K562 (cell line): ENCODE data around the gene ODAD4. TPM values are rescaled to one million over a fixed set of nuclear protein-coding genes. Genes with fewer than 3 reads are reported as not detected.

Experiments
- ATF7 ChIP-seq: fragments of 450-650 bp; IDR thresholded peaks from 2 replicates; pipeline ENCODE4 v1.7.1; 2014; ENCODE audit warnings: mild to moderate bottlenecking, moderate library complexity
- CBX5 ChIP-seq: IDR thresholded peaks from 2 replicates; pipeline ENCODE4 v1.6.1; 2014; ENCODE audit warnings: low read depth, borderline replicate concordance
- CHAMP1 ChIP-seq: fragments of 450-650 bp; IDR thresholded peaks from 2 replicates; pipeline ENCODE4 v1.6.1; 2016; ENCODE audit warnings: mild to moderate bottlenecking
- CHCHD3 ChIP-seq: fragments of 250-450 bp; sonication (Bioruptor Pico); IDR thresholded peaks from 2 replicates; pipeline ENCODE4 v2.1.2; 2022; ENCODE audit warnings: mild to moderate bottlenecking
- CTBP1 ChIP-seq: fragments of 450-650 bp; IDR thresholded peaks from 2 replicates; pipeline ENCODE4 v1.6.1; 2016; ENCODE audit warnings: borderline replicate concordance
- HCFC1 ChIP-seq: IDR thresholded peaks from 2 replicates; pipeline ENCODE4 v1.6.1; 2012; ENCODE audit warnings: low read depth, low read length, improper control_type of control experiment
- HLTF ChIP-seq: fragments of 450-650 bp; IDR thresholded peaks from 2 replicates; pipeline ENCODE4 v1.6.1; 2016
- KAT8 ChIP-seq: fragments of 450-650 bp; IDR thresholded peaks from 2 replicates; pipeline ENCODE4 v1.6.1; 2016; ENCODE audit warnings: low read depth, mild to moderate bottlenecking
- MAZ ChIP-seq, 2 experiments: fragments of 450-650 bp in 1 of 2; sonication (generic) in 1 of 2; formaldehyde crosslinking; IDR thresholded peaks in 1 of 2; conservative IDR thresholded peaks in 1 of 2; 2 replicates each; pipeline versions ENCODE4 v1.4.0 to v1.5.0; 2020; ENCODE audit warnings: mild to moderate bottlenecking in 1 of 2, missing genetic modification reagents in 1 of 2
- MCM3 ChIP-seq: fragments of 450-650 bp; IDR thresholded peaks from 2 replicates; pipeline ENCODE4 v1.6.1; 2016
- MEF2D ChIP-seq: conservative IDR thresholded peaks from 2 replicates; pipeline ENCODE4 v1.6.1; 2016; ENCODE audit warnings: low read depth, missing genetic modification characterization, missing compliant biosample characterization
- PHF8 ChIP-seq: fragments of 200-600 bp; sonication (generic); IDR thresholded peaks from 2 replicates; pipeline ENCODE4 v1.6.1; 2012; ENCODE audit warnings: mixed run types, mild to moderate bottlenecking, inconsistent platforms, low read length, moderate library complexity, borderline replicate concordance
- POLR2A ChIP-seq: fragments of 450-650 bp; conservative IDR thresholded peaks from 2 replicates; pipeline ENCODE4 v1.6.1; 2016
- POLR2AphosphoS5 ChIP-seq: IDR thresholded peaks from 2 replicates; pipeline ENCODE4 v1.6.1; 2011; ENCODE audit warnings: mild to moderate bottlenecking, low read depth, low read length, moderate library complexity; ENCODE audit not compliant: control insufficient read depth, insufficient read depth
- POLR2G ChIP-seq: fragments of 200-400 bp; formaldehyde crosslinking; IDR thresholded peaks from 2 replicates; pipeline ENCODE4 v1.6.1; 2017; ENCODE audit warnings: low read depth, mild to moderate bottlenecking, antibody characterized with exemption, low read length, moderate library complexity
- RAD21 ChIP-seq, 2 experiments: fragments of 250-450 bp in 1 of 2; fragments of 450-650 bp in 1 of 2; sonication (Bioruptor Pico) in 1 of 2; formaldehyde crosslinking in 1 of 2; IDR thresholded peaks in 1 of 2; conservative IDR thresholded peaks in 1 of 2; 2 replicates each; pipeline versions ENCODE4 v1.4.0 to v1.8.0; 2020 to 2022; ENCODE audit warnings: mild to moderate bottlenecking in 2 of 2, moderate library complexity in 1 of 2
- RFX1 ChIP-seq: fragments of 450-650 bp; IDR thresholded peaks from 2 replicates; pipeline ENCODE4 v1.6.1; 2016; ENCODE audit warnings: mild to moderate bottlenecking, moderate library complexity
- SIN3B ChIP-seq: fragments of 450-650 bp; IDR thresholded peaks from 2 replicates; pipeline ENCODE4 v1.6.1; 2017; ENCODE audit warnings: low read depth, mild to moderate bottlenecking, moderate library complexity
- TBL1XR1 ChIP-seq, 2 experiments: IDR thresholded peaks; 2 replicates each; pipeline ENCODE4 v1.6.1; 2012; ENCODE audit warnings: improper control_type of control experiment in 2 of 2, low read length in 2 of 2, mild to moderate bottlenecking in 1 of 2
- ZNF224 ChIP-seq: sonication (generic); formaldehyde crosslinking; IDR thresholded peaks from 2 replicates; pipeline ENCODE4 v1.8.0; 2022; ENCODE audit warnings: mild to moderate bottlenecking, missing genetic modification reagents
- ZNF24 ChIP-seq: fragments of 450-650 bp; IDR thresholded peaks from 2 replicates; pipeline ENCODE4 v1.6.1; 2016
- polyA plus RNA-seq, 8 experiments: library from polyadenylated mRNA; depleted of rRNA in 4 of 8; stranded (reverse) in 5 of 8; unstranded in 3 of 8; fragments of >200 nt; fragmentation: Nextera tagmentation in 2 of 8; fragmentation: Illumina TruSeq in 1 of 8; extraction: Ambion mirVana in 2 of 8; extraction: Trizol in 1 of 8; gene quantifications; 2 replicates each; pipeline versions ENCODE4 v1.2.1 to v1.2.3, GENCODE V29; 2011 to 2014; ENCODE audit warnings: inconsistent platforms in 1 of 8, missing spikeins in 1 of 8
- total RNA-seq, 7 experiments: library from RNA; depleted of rRNA in 6 of 7; stranded (reverse); fragments of >200 nt in 6 of 7; fragmentation: Illumina TruSeq in 2 of 7; extraction: Trizol in 2 of 7; gene quantifications; 2 replicates each; pipeline versions ENCODE4 v1.2.1 to v1.2.3, GENCODE V29; 2011 to 2021; ENCODE audit warnings: low replicate concordance in 1 of 7
- TF ChIP-seq, protein P1 (sequence below): fragments of 450-650 bp; formaldehyde crosslinking; IDR thresholded peaks from 2 replicates; pipeline ENCODE4 v1.4.0; 2022; ENCODE audit warnings: missing genetic modification characterization
- TF ChIP-seq, protein P2 (sequence below): fragments of 250-450 bp; sonication (Bioruptor Pico); IDR thresholded peaks from 2 replicates; pipeline ENCODE4 v1.8.0; 2021; ENCODE audit warnings: moderate library complexity, mild to moderate bottlenecking, inconsistent platforms

The ODAD4 gene
- total and polyA plus RNA-seq, 9 of the 15 experiments (the other 6 are each of a cell fraction or from before 2014, with no cell fraction given), result 0.09 to 0.98 (median 0.51) TPM

- TF ChIP-seq, protein P1, sequence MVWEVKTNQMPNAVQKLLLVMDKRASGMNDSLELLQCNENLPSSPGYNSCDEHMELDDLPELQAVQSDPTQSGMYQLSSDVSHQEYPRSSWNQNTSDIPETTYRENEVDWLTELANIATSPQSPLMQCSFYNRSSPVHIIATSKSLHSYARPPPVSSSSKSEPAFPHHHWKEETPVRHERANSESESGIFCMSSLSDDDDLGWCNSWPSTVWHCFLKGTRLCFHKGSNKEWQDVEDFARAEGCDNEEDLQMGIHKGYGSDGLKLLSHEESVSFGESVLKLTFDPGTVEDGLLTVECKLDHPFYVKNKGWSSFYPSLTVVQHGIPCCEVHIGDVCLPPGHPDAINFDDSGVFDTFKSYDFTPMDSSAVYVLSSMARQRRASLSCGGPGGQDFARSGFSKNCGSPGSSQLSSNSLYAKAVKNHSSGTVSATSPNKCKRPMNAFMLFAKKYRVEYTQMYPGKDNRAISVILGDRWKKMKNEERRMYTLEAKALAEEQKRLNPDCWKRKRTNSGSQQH (CRISPR knock-in tag), result no peak
- TF ChIP-seq SIN3B, result no peak
- TF ChIP-seq ZNF24, result peak; percentile 62; the same call in 1 of the 2 replicates
- no peak for TF ChIP-seq CHCHD3 (CRISPR knock-in tag)
- TF ChIP-seq, protein P2, sequence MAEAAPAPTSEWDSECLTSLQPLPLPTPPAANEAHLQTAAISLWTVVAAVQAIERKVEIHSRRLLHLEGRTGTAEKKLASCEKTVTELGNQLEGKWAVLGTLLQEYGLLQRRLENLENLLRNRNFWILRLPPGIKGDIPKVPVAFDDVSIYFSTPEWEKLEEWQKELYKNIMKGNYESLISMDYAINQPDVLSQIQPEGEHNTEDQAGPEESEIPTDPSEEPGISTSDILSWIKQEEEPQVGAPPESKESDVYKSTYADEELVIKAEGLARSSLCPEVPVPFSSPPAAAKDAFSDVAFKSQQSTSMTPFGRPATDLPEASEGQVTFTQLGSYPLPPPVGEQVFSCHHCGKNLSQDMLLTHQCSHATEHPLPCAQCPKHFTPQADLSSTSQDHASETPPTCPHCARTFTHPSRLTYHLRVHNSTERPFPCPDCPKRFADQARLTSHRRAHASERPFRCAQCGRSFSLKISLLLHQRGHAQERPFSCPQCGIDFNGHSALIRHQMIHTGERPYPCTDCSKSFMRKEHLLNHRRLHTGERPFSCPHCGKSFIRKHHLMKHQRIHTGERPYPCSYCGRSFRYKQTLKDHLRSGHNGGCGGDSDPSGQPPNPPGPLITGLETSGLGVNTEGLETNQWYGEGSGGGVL (CRISPR knock-in tag), result no peak
- no peak for TF ChIP-seq MCM3
- peak; percentile 57; the same call in 1 of the 2 replicates for TF ChIP-seq HLTF
- peak; percentile 34 to 61 for TF ChIP-seq RAD21 (CRISPR knock-in tag; conservative IDR thresholded peaks at IDR 0.05 in 1 of 2, IDR thresholded peaks at IDR 0.05 in 1 of 2)
- peak in 1 of 2 experiments; percentile 61; a peak in 1 of 4 replicates for TF ChIP-seq MAZ (CRISPR knock-in tag; conservative IDR thresholded peaks at IDR 0.05 in 1 of 2, IDR thresholded peaks at IDR 0.05 in 1 of 2)
- peak; percentile 83 for TF ChIP-seq POLR2AphosphoS5
- TF ChIP-seq RFX1, result peak; percentile 94
- TF ChIP-seq POLR2A, result peak; percentile 92
- TF ChIP-seq CBX5, result 0 out of 2 replicates have a peak, but pooled peaks have one; percentile 55
- TF ChIP-seq MEF2D (tag), result no peak
- TF ChIP-seq ATF7, result peak; percentile 89
- no peak for TF ChIP-seq CHAMP1
- TF ChIP-seq TBL1XR1 (IDR thresholded peaks at IDR 0.05; ENCODE audit: low read length in 2 of 2), result 0 out of 4 replicates have a peak, but pooled peaks of 1 of the 2 experiments have one; percentile 22
- TF ChIP-seq PHF8, result peak; percentile 67; the same call in 1 of the 2 replicates
- peak; percentile 49; the same call in 1 of the 2 replicates for TF ChIP-seq HCFC1
- TF ChIP-seq KAT8, result no peak
- peak; percentile 94 for TF ChIP-seq CTBP1
- TF ChIP-seq POLR2G, result peak; percentile 87
- TF ChIP-seq ZNF224 (CRISPR knock-in tag), result no peak
Measured at GRCh38 chr17:41930009-41930832, at the start of gene ODAD4 (continued).
